H1 (cell line): Measurements from ENCODE around the gene NMB. TPM values are rescaled to one million over a fixed set of nuclear protein-coding genes. Genes with fewer than 3 reads are reported as not detected.

Experiments
- CREB1 ChIP-seq: IDR thresholded peaks from 2 replicates; pipeline ENCODE4 v1.6.1; 2012; ENCODE audit warnings: inconsistent platforms
- JUN ChIP-seq: IDR thresholded peaks from 2 replicates; pipeline ENCODE4 v1.6.1; 2011; ENCODE audit warnings: low read depth, mild to moderate bottlenecking, improper control_type of control experiment, low read length
- SIN3A ChIP-seq, 2 experiments: IDR thresholded peaks in 1 of 2; conservative IDR thresholded peaks in 1 of 2; 2 replicates each; pipeline ENCODE4 v1.6.1; 2011 to 2012; ENCODE audit warnings: low read length in 2 of 2, improper control_type of control experiment in 1 of 2, low read depth in 1 of 2, mild to moderate bottlenecking in 1 of 2
- SP4 ChIP-seq: IDR thresholded peaks from 2 replicates; pipeline ENCODE4 v1.6.1; 2012; ENCODE audit warnings: low read length, inconsistent platforms
- TAF7 ChIP-seq: optimal IDR thresholded peaks from 2 replicates; pipeline ENCODE3; 2011; ENCODE audit warnings: low read depth, mild to moderate bottlenecking, inconsistent platforms, low read length, moderate library complexity, borderline replicate concordance
- TBP ChIP-seq: IDR thresholded peaks from 2 replicates; pipeline ENCODE4 v1.6.1; 2011; ENCODE audit warnings: low read depth, low read length, improper control_type of control experiment
- polyA plus RNA-seq, 7 experiments: library from polyadenylated mRNA; depleted of rRNA in 3 of 7; stranded (reverse) in 5 of 7; unstranded in 2 of 7; fragments of >200 nt in 5 of 7; fragments of 200-250 nt in 2 of 7; gene quantifications; 1 replicate in 5 of 7; 2 replicates in 1 of 7; 4 replicates in 1 of 7; pipeline versions ENCODE4 v1.2.1 to v1.2.3, GENCODE V29; 2011 to 2013; ENCODE audit warnings: missing spikeins in 2 of 7, mixed read lengths in 2 of 7
- total RNA-seq: library from RNA; stranded (reverse); fragmentation: NEBNext Ultra II Directional; extraction: Animal tissue kit (Norgen Biotek cat#: 25700); gene quantifications from 2 replicates; pipeline ENCODE4 v1.2.1, GENCODE V29; 2021
- TF ChIP-seq, protein P1 (sequence below): IDR thresholded peaks from 2 replicates; pipeline ENCODE4 v1.6.1; 2012; ENCODE audit warnings: inconsistent platforms
- TF ChIP-seq, protein P2 (sequence below): IDR thresholded peaks from 2 replicates; pipeline ENCODE4 v1.6.1; 2012; ENCODE audit warnings: low read length, inconsistent platforms

NMB gene
- total and polyA plus RNA-seq, 2 of the 8 experiments (the other 6 are each of a cell fraction or from before 2014, with no cell fraction given): 9.3 to 13.6 TPM

DNA sequence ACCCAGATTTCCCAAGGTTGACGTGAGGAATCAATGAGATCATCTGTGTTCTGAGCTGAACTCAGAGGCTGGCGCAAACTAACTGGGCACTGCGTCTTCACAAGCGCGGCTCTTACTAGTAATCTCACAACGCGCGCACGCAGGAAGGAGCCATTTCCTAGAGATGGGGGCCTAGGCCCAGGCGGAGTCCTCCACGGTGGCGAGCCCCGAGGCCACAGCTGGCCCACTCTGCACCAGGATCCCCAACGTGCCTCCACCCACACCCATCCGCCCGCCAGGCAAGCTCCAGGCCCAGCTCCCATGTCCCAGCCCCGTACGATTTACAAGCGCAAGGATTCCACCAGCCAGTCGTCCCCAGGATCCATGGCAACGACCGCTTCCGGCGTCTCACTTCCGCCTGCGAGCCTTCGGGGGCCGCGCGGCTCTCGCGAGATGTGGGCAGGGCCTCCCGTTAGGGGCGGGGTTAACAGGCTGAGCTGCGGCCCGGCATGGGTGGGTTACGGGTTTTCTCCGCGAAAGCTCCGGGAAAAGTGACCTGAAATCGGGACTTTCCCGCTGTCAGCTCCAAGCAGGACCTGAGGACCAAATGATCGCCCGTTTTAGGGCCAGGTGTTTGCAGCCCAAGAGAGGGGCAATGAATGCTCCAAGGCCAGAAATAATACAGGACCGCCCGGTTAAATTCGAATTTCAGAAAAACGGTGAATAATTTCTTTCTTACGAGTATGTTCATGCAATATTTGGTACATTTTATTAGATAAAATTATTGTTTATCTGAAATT is 3.9 kb downstream of the NMB start, which contains the start of gene WDR73 (continued):
- TF ChIP-seq JUN (no peak), SIN3A (conservative IDR thresholded peaks at IDR 0.05 in 1 of 2, IDR thresholded peaks at IDR 0.05 in 1 of 2; ENCODE audit: low read depth in 1 of 2, low read length in 2 of 2) (peak in 1 of 2 experiments; percentile 95; a peak in 3 of 4 replicates), SP4 (0 out of 2 replicates have a peak, but pooled peaks have one; percentile 55), TBP (peak; percentile 57), CREB1 (peak; percentile 23; the same call in 1 of the 2 replicates), TAF7 (no peak)
- TF ChIP-seq, protein P1, sequence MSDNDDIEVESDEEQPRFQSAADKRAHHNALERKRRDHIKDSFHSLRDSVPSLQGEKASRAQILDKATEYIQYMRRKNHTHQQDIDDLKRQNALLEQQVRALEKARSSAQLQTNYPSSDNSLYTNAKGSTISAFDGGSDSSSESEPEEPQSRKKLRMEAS: peak; percentile 32; the same call in 1 of the 2 replicates
- TF ChIP-seq, protein P2, sequence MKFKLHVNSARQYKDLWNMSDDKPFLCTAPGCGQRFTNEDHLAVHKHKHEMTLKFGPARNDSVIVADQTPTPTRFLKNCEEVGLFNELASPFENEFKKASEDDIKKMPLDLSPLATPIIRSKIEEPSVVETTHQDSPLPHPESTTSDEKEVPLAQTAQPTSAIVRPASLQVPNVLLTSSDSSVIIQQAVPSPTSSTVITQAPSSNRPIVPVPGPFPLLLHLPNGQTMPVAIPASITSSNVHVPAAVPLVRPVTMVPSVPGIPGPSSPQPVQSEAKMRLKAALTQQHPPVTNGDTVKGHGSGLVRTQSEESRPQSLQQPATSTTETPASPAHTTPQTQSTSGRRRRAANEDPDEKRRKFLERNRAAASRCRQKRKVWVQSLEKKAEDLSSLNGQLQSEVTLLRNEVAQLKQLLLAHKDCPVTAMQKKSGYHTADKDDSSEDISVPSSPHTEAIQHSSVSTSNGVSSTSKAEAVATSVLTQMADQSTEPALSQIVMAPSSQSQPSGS: 0 out of 2 replicates have a peak, but pooled peaks have one; percentile 60
